Measurements from ENCODE around the gene UBA52. TPM values are rescaled to one million over a fixed set of nuclear protein-coding genes. Genes with fewer than 3 reads are reported as not detected.
A peak's percentile ranks its signal among the peaks of the same experiment; 100 is the strongest.
"Not testable (repeated sequence)": the region's sequence is repeated elsewhere in the genome, so short reads cannot be mapped to it uniquely, and the experiment has no call there.

UBA52 gene
- total RNA-seq, 1 donor from 2014 or later: 586 TPM

- H3K36me3 ChIP-seq (ENCODE audit: control insufficient read depth, insufficient read depth, low read length): peaks cover 20% of the 10 kb centered on the region
- no peak for FAIRE-seq
- no peak for TF ChIP-seq CTCF (IDR thresholded peaks at IDR 0.05; ENCODE audit: insufficient read depth, low read length, severe bottlenecking)
Measured at GRCh38 chr19:18539372-18539771, 32.3 kb upstream of the UBA52 start.

GRCh38 chr19:18540200-18540599 is 31.5 kb upstream of the UBA52 start:
- H3K27me3 ChIP-seq (ENCODE audit: control insufficient read depth, insufficient read depth, low read length); FAIRE-seq; H3K4me3 ChIP-seq (ENCODE audit: low read depth, low read length); DNase-seq (ENCODE audit: low read depth): not testable (repeated sequence)
- peaks cover 20% of the 10 kb centered on the region for H3K36me3 ChIP-seq (ENCODE audit: control insufficient read depth, insufficient read depth, low read length)

More at GRCh38 chr19:18539372-18539771, 32.3 kb upstream of the UBA52 start:
- H3K27me3 ChIP-seq (ENCODE audit: control insufficient read depth, insufficient read depth, low read length): no peaks in the 10 kb centered on the region
- no peak overlapping the region for H3K4me3 ChIP-seq (ENCODE audit: low read depth, low read length)
- DNase-seq (ENCODE audit: low read depth): no peak

GRCh38 chr19:18541258-18541991 is 30.2 kb upstream of the UBA52 start:
- no peak for TF ChIP-seq CTCF (IDR thresholded peaks at IDR 0.05; ENCODE audit: insufficient read depth, low read length, severe bottlenecking)
- Histone ChIP-seq H3K36me3 (ENCODE audit: control insufficient read depth, insufficient read depth, low read length) (peaks cover 17% of the 10 kb centered on the region), H3K27me3 (ENCODE audit: control insufficient read depth, insufficient read depth, low read length) (no peaks in the 10 kb centered on the region), H3K4me3 (ENCODE audit: low read depth, low read length) (no peak overlapping the region)
- DNase-seq (ENCODE audit: low read depth) (peak; percentile 12), FAIRE-seq (no peak)

GRCh38 chr19:18541992-18542940 is 29.4 kb upstream of the UBA52 start:
- peaks cover 15% of the 10 kb centered on the region for H3K36me3 ChIP-seq (ENCODE audit: control insufficient read depth, insufficient read depth, low read length)
- no peaks in the 10 kb centered on the region for H3K27me3 ChIP-seq (ENCODE audit: control insufficient read depth, insufficient read depth, low read length)
- no peak for TF ChIP-seq CTCF (IDR thresholded peaks at IDR 0.05; ENCODE audit: insufficient read depth, low read length, severe bottlenecking)
- peak overlapping the region; percentile 77 for H3K4me3 ChIP-seq (ENCODE audit: low read depth, low read length)
- FAIRE-seq (no peak), DNase-seq (ENCODE audit: low read depth) (no peak)

GRCh38 chr19:18542941-18543813 is 28.5 kb upstream of the UBA52 start, which contains the start of gene FKBP8:
Gene FKBP8, minus strand, starts transcription at chr19:18543573. Its CDS starts 1,603 bp downstream, at chr19:18541970.
- FAIRE-seq (no peak), DNase-seq (ENCODE audit: low read depth) (peak; percentile 64)
- no peaks in the 10 kb centered on the region for H3K27me3 ChIP-seq (ENCODE audit: control insufficient read depth, insufficient read depth, low read length)
- no peak for TF ChIP-seq CTCF (IDR thresholded peaks at IDR 0.05; ENCODE audit: insufficient read depth, low read length, severe bottlenecking)
- peaks cover 13% of the 10 kb centered on the region for H3K36me3 ChIP-seq (ENCODE audit: control insufficient read depth, insufficient read depth, low read length)
- peak within 1 kb of the TSS; percentile 77 for H3K4me3 ChIP-seq (ENCODE audit: low read depth, low read length)

Data from bronchial epithelial cell (primary cell).